Epithelial cell of esophagus (primary cell): ENCODE results near the gene ADAMTS12.

Experiments used
- DNase-seq: peaks from one replicate; pipeline ENCODE4 v3.0.0; 2010; ENCODE audit warnings: low read depth
- H3K4me3 ChIP-seq: 2 replicates; pipeline ENCODE4 v1.5.1; 2011; ENCODE audit warnings: mild to moderate bottlenecking, low read length, control low read depth
- TF ChIP-seq, protein P1 (sequence below): IDR thresholded peaks from 2 replicates; pipeline ENCODE4 v1.5.1; 2011; ENCODE audit warnings: low read depth, mild to moderate bottlenecking, low read length, control low read depth, inconsistent platforms; ENCODE audit not compliant: insufficient read depth; ENCODE audit errors: missing control alignments

ADAMTS12 gene

DNA sequence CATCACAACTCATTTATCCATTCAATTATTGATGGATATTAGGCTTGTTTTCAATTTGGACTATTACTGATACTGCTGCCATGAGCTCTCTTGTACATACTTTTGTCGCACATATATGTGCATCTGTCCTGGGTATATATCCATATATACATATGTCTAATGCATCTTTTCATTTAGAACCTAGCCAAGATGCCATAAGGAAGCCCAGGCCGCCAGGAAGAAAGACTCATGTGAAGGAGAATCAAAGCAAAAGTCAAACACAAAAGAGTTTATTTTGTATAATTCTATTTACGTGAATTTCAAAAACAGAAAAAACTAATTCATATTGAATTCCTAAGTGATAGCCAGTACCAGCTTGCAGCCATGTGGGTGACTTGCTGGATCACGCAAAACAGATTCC is 79.0 kb downstream of the ADAMTS12 start:
- H3K4me3 ChIP-seq: no peak overlapping the region
- no peak for DNase-seq
- TF ChIP-seq, protein P1, sequence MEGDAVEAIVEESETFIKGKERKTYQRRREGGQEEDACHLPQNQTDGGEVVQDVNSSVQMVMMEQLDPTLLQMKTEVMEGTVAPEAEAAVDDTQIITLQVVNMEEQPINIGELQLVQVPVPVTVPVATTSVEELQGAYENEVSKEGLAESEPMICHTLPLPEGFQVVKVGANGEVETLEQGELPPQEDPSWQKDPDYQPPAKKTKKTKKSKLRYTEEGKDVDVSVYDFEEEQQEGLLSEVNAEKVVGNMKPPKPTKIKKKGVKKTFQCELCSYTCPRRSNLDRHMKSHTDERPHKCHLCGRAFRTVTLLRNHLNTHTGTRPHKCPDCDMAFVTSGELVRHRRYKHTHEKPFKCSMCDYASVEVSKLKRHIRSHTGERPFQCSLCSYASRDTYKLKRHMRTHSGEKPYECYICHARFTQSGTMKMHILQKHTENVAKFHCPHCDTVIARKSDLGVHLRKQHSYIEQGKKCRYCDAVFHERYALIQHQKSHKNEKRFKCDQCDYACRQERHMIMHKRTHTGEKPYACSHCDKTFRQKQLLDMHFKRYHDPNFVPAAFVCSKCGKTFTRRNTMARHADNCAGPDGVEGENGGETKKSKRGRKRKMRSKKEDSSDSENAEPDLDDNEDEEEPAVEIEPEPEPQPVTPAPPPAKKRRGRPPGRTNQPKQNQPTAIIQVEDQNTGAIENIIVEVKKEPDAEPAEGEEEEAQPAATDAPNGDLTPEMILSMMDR: no peak

DNA sequence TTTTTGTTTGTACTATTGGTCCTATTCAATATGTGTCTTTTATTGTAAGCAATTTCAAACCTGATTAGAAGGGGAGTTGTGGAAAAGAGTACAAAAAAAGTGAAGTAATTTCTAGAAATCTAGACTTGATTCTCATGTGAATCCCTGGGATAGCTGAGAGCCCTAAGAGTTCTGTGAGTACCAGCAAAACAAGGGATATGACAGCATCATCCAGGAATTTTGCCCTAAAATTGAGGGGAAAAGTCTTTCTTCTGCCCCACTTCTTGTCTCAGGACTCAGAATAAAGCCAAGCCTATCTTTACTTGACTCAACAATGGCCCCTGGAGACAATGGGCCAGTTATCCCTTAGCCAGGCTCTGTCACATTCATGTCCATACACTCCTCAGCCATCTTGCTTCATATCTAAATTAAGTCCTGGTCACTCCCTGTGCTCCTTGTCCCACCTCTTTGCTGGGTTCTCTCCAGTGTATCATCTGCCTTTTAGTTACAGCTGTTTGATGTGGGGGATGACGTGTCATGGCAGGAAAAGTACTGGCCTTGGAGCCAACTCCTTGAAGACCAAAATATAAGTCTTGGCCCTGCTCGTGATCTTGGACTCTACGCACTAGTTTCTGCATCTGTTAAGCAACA is 81.2 kb downstream of the ADAMTS12 start:
- TF ChIP-seq, protein P1: no peak
- DNase-seq: no peak
- H3K4me3 ChIP-seq: no peak overlapping the region

DNA sequence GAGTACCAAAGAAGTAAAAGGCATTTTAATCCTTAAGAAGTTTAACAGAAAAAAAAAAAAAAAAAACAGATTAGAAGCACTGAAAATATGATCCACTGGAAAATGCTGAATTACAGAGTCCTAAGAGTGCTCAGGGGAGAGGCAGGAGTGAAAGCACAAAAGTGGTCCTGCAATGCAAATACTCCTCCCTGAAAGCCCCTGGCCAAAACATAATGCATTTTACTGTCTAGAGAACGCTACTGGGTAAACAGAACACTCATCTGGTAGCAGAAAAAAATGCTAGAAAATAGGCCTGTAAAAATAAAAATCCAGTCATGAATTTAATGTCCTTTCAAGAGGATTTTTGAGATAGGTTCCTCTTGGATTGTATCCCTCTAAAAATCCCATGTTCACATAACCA is 81.9 kb downstream of the ADAMTS12 start:
- DNase-seq: no peak
- TF ChIP-seq, protein P1: no peak

DNA sequence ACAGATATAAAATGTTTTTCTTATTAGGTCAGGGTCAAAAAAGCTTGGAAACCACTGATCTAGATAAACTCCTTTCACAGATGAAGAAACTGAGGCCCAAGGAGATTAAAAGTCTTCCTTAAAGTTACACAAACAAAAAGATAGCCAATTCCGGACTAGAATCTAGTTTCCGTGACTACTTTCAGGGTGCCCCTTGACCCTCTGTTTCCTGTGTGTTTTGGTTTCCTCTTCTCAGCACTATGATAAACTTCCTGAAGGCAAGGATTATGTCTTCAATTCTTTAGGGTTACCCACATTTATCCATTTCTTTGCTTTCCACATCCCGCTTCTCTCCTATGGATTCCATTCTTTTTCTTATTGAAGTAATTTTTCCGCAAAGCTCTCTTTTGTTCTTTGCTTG is 83.1 kb downstream of the ADAMTS12 start:
- no peak overlapping the region for H3K4me3 ChIP-seq
- no peak for DNase-seq
- TF ChIP-seq, protein P1: no peak

More for the DNA sequence above, 81.9 kb downstream of the ADAMTS12 start:
- no peak overlapping the region for H3K4me3 ChIP-seq

DNA sequence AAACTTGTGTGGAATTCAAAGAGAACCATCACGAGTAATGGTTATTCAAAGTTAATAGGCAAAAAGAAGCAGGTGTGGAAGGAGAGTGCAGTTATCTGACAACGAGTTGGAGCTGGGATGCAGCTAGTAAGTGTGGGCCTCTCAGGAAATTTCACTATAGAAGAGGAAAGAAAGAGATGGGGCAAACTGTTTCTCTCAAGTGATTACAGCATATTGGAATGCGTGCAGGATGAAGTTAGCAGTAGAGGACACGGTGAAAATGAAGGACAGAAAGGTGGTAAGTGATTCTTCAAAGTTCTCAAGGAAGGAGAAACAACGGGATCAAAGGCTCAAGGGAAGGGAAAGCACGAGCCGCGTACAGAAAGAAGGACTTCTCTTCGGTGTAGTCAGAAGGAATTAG is 84.0 kb downstream of the ADAMTS12 start:
- no peak for DNase-seq
- TF ChIP-seq, protein P1: no peak
- H3K4me3 ChIP-seq: no peak overlapping the region

DNA sequence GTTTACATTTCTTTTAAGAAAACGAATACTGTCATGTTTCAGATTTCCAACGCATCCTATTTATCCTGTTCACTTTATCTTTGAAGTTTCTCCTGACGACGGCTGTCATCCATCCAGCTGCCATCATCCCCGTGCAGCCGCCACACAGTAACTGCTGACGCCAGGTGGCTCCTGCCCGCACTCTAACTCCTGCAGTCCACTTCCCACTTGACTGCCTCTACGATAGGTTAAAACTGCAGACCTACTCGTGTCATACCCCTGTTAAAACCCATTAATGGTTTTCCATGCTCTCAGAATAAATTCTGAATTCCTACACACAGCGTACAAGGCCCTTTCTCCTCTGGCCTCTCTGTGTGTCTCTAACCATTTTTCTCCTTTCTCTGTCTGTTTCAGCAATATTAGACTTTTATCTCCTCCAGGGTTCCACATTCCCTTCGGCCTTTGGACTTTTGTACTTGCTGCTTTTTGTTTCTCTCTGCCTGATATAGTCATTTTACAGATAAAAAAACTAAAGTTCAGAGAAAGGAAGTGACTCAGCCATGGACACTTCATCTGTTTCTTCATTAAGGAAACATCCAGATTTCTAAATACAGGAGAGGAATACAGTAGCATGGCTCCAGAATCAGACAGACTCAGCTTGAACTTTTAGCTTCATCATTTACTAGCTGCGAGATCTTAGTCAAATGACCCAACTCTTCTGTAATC is 84.9 kb downstream of the ADAMTS12 start:
- TF ChIP-seq, protein P1: no peak
- no peak overlapping the region for H3K4me3 ChIP-seq
- DNase-seq: peak; percentile 41
